GM19452 (cell line): ENCODE data around the gene TSPAN32.
"Not testable (repeated sequence)": the region's sequence is repeated elsewhere in the genome, so short reads cannot be mapped to it uniquely, and the experiment has no call there.

Experiments
- ATAC-seq: cut with Tn5 transposase; IDR thresholded peaks from one replicate; pipeline ENCODE4 v1.9.1; 2021; ENCODE audit not compliant: unreplicated experiment

TSPAN32 gene

GRCh38 chr11:2362414-2362813 lies 60.6 kb downstream of the TSPAN32 start:
- no peak for ATAC-seq

- ATAC-seq: no peak
Measured at GRCh38 chr11:2363130-2363529, 61.3 kb downstream of the TSPAN32 start.

GRCh38 chr11:2363577-2364370 lies 62.0 kb downstream of the TSPAN32 start:
- no peak for ATAC-seq

GRCh38 chr11:2364386-2364785 lies 62.6 kb downstream of the TSPAN32 start:
- ATAC-seq: not testable (repeated sequence)

GRCh38 chr11:2365571-2366210 lies 63.9 kb downstream of the TSPAN32 start:
- no peak for ATAC-seq

GRCh38 chr11:2366276-2366675 lies 64.5 kb downstream of the TSPAN32 start:
- ATAC-seq: no peak

GRCh38 chr11:2366733-2367132 lies 64.9 kb downstream of the TSPAN32 start:
- no peak for ATAC-seq

- no peak for ATAC-seq
Measured at GRCh38 chr11:2367266-2368160, 65.7 kb downstream of the TSPAN32 start.
